NB4 (cell line): ENCODE data around the gene UBXN10.
"Not testable (repeated sequence)": the region's sequence is repeated elsewhere in the genome, so short reads cannot be mapped to it uniquely, and the experiment has no call there.

Experiments used
- DNase-seq: peaks from one replicate; pipeline ENCODE4 v3.0.0; 2010; ENCODE audit warnings: low read depth
- H3K4me3 ChIP-seq: one replicate; pipeline ENCODE4 v1.5.1; 2011; ENCODE audit warnings: mild to moderate bottlenecking, low read depth, low read length, moderate library complexity
- CTCF ChIP-seq: IDR thresholded peaks from one replicate; pipeline ENCODE4 v1.5.1; 2012; ENCODE audit warnings: low read depth, low read length
- MAX ChIP-seq: IDR thresholded peaks from 2 replicates; pipeline ENCODE4 v1.6.1; 2011; ENCODE audit warnings: low read depth, low read length
- MYC ChIP-seq: IDR thresholded peaks from 2 replicates; pipeline ENCODE4 v1.6.1; 2011; ENCODE audit warnings: low read depth, low read length
- POLR2A ChIP-seq: IDR thresholded peaks from 2 replicates; pipeline ENCODE4 v1.6.1; 2011; ENCODE audit warnings: mild to moderate bottlenecking; ENCODE audit not compliant: insufficient read length; ENCODE audit errors: extremely low read depth

UBXN10 gene

GRCh38 chr1:20211511-20211931 is 25.6 kb downstream of the UBXN10 start:
- DNase-seq = no peak
- no peak overlapping the region for H3K4me3 ChIP-seq
- TF ChIP-seq POLR2A (no peak), CTCF (no peak), MYC (no peak), MAX (no peak)

- H3K4me3 ChIP-seq = no peak overlapping the region
- no peak for DNase-seq
- TF ChIP-seq MYC (no peak), MAX (no peak), CTCF (no peak), POLR2A (no peak)
Measured at GRCh38 chr1:20212085-20212684, 26.3 kb downstream of the UBXN10 start.

GRCh38 chr1:20212685-20213331 is 26.9 kb downstream of the UBXN10 start:
- DNase-seq = peak; percentile 73
- H3K4me3 ChIP-seq = no peak overlapping the region
- TF ChIP-seq MYC = no peak
- peak; percentile 63 for TF ChIP-seq CTCF
- TF ChIP-seq POLR2A = no peak
- TF ChIP-seq MAX = no peak

- TF ChIP-seq MYC (no peak), CTCF (no peak), MAX (no peak), POLR2A (no peak)
- DNase-seq = no peak
- H3K4me3 ChIP-seq = no peak overlapping the region
Measured at GRCh38 chr1:20215716-20216115, 29.8 kb downstream of the UBXN10 start.

GRCh38 chr1:20216574-20216973 is 30.7 kb downstream of the UBXN10 start:
- peak; percentile 42 for DNase-seq
- TF ChIP-seq MAX (no peak), CTCF (peak; percentile 64)

GRCh38 chr1:20219053-20219452 is 33.2 kb downstream of the UBXN10 start:
- DNase-seq, H3K4me3 ChIP-seq: not testable (repeated sequence)

More at GRCh38 chr1:20216574-20216973, 30.7 kb downstream of the UBXN10 start:
- H3K4me3 ChIP-seq = no peak overlapping the region
